B cell (primary cell): Measurements from ENCODE around the gene NEK3. TPM values are rescaled to one million over a fixed set of nuclear protein-coding genes. Genes with fewer than 3 reads are reported as not detected.
A peak's percentile ranks its signal among the peaks of the same experiment; 100 is the strongest.

Experiments used
- ATAC-seq: fragments of 200-7000 bp; cut with Tn5 transposase; one replicate; pipeline ENCODE4 v1.10.0; 2021; ENCODE audit warnings: low read depth, mild to moderate bottlenecking, moderate number of reproducible peaks, moderate library complexity
- CTCF ChIA-PET: fragments of 350-600 bp; sonication (Branson Sonifier 250); formaldehyde crosslinking; loops from one replicate; lab custom pipeline; 2021; ENCODE audit warnings: antibody characterized with exemption, inconsistent platforms; lab: Charles Lee
- POLR2A ChIA-PET: fragments of 350-600 bp; sonication (Branson Sonifier 250); formaldehyde crosslinking; loops from one replicate; lab custom pipeline; 2021; ENCODE audit warnings: antibody characterized with exemption; lab: Charles Lee
- DNase-seq: peaks from one replicate; pipeline ENCODE4 v3.0.0; 2013
- H2AFZ ChIP-seq: 2 replicates; pipeline ENCODE4 v1.6.1; 2012; ENCODE audit warnings: mild to moderate bottlenecking, low read depth, low read length; ENCODE audit not compliant: insufficient read depth, poor library complexity, severe bottlenecking
- H3K27ac ChIP-seq, 2 donors: 1 replicate in 1 of 2; 2 replicates in 1 of 2; pipeline ENCODE4 v1.5.1; 2012 to 2013; ENCODE audit warnings: low read length in 2 of 2, mild to moderate bottlenecking in 2 of 2, moderate library complexity in 1 of 2
- H3K27me3 ChIP-seq, 4 experiments: fragments of 200-600 bp in 1 of 4; sonication (generic) in 1 of 4; replicated peaks in 1 of 4; 1 replicate in 2 of 4; 2 replicates in 2 of 4; pipeline versions ENCODE4 v1.6.1 to v1.7.0; 2013 to 2016; ENCODE audit warnings: low read length in 3 of 4, mild to moderate bottlenecking in 2 of 4, mixed read lengths in 1 of 4, moderate library complexity in 1 of 4; ENCODE audit not compliant: insufficient read depth in 4 of 4, control insufficient read depth in 3 of 4; ENCODE audit errors: control extremely low read depth in 1 of 4
- H3K36me3 ChIP-seq, 2 experiments: replicated peaks in 1 of 2; 1 replicate in 1 of 2; 2 replicates in 1 of 2; pipeline versions ENCODE4 v1.6.1 to v1.7.1; 2013; ENCODE audit warnings: low read length in 1 of 2; ENCODE audit not compliant: insufficient read depth in 2 of 2, control insufficient read depth in 1 of 2; ENCODE audit errors: control extremely low read depth in 1 of 2, extremely low read depth in 1 of 2
- H3K4me1 ChIP-seq, 2 donors: fragments of 200-600 bp in 1 of 2; sonication (generic) in 1 of 2; 1 replicate in 1 of 2; 2 replicates in 1 of 2; pipeline versions ENCODE4 v1.5.1 to v1.6.1; 2013 to 2017; ENCODE audit warnings: low read length in 2 of 2; ENCODE audit not compliant: control insufficient read depth in 2 of 2, insufficient read depth in 2 of 2
- H3K4me2 ChIP-seq: replicated peaks from 2 replicates; pipeline ENCODE3; 2012; ENCODE audit warnings: mild to moderate bottlenecking, low read depth, low read length; ENCODE audit not compliant: poor library complexity, severe bottlenecking
- H3K4me3 ChIP-seq, 5 experiments: fragments of 200-600 bp in 1 of 5; sonication (generic) in 1 of 5; 1 replicate in 3 of 5; 2 replicates in 2 of 5; pipeline versions ENCODE4 v1.5.1 to v1.7.0; 2011 to 2016; ENCODE audit warnings: low read length in 4 of 5, mild to moderate bottlenecking in 4 of 5, low read depth in 2 of 5, control low read depth in 1 of 5, moderate library complexity in 1 of 5; ENCODE audit not compliant: insufficient read depth in 1 of 5; ENCODE audit errors: control extremely low read depth in 1 of 5, extremely low read depth in 1 of 5
- H3K79me2 ChIP-seq: fragments of 200-600 bp; sonication (generic); one replicate; pipeline ENCODE4 v1.6.0; 2016; ENCODE audit warnings: low read length; ENCODE audit not compliant: control insufficient read depth, insufficient read depth
- H3K9ac ChIP-seq: fragments of 200-600 bp; sonication (generic); 2 replicates; pipeline ENCODE4 v1.6.1; 2017; ENCODE audit warnings: mild to moderate bottlenecking, low read length, moderate library complexity
- H3K9me3 ChIP-seq, 3 donors: one replicate each; pipeline versions ENCODE4 v1.6.1 to v1.7.1; 2013; ENCODE audit warnings: low read length in 2 of 3; ENCODE audit not compliant: control insufficient read depth in 2 of 3, insufficient read depth in 1 of 3; ENCODE audit errors: control extremely low read depth in 1 of 3
- H4K20me1 ChIP-seq: 2 replicates; pipeline ENCODE4 v1.6.0; 2012; ENCODE audit warnings: mild to moderate bottlenecking, low read length; ENCODE audit not compliant: insufficient read depth, control insufficient read depth, poor library complexity, severe bottlenecking
- H3K27ac Mint-ChIP-seq: one replicate; pipeline ENCODE4 v1.8.0; 2021; ENCODE audit warnings: mixed read lengths
- H3K27me3 Mint-ChIP-seq: one replicate; pipeline ENCODE4 v1.8.0; 2021; ENCODE audit warnings: mixed read lengths
- H3K4me1 Mint-ChIP-seq: one replicate; pipeline ENCODE4 v1.8.0; 2021; ENCODE audit warnings: mixed read lengths
- H3K4me3 Mint-ChIP-seq: one replicate; pipeline ENCODE4 v1.8.0; 2021; ENCODE audit warnings: mixed read lengths
- H3K9me3 Mint-ChIP-seq: one replicate; pipeline ENCODE4 v1.8.0; 2022; ENCODE audit warnings: mixed read lengths; ENCODE audit not compliant: insufficient read depth
- CTCF ChIP-seq: fragments of 200-600 bp; IDR thresholded peaks from one replicate; pipeline ENCODE4 v1.8.0; 2022; ENCODE audit warnings: antibody characterized with exemption, mild to moderate bottlenecking
- EZH2 ChIP-seq: IDR thresholded peaks from 2 replicates; pipeline ENCODE4 v1.6.1; 2012; ENCODE audit warnings: borderline replicate concordance, low read depth, mild to moderate bottlenecking, moderate library complexity, low read length; ENCODE audit not compliant: insufficient read depth, poor library complexity, severe bottlenecking
- intact Hi-C: fragments of 100-400 bp; cut with micrococcal nuclease; formaldehyde crosslinking; loops from one replicate; pipeline ENCODE4 v1.10.0; 2022
- polyA plus RNA-seq: library from polyadenylated mRNA; depleted of rRNA; stranded (reverse); fragments of >200 nt; gene quantifications from 2 replicates; pipeline ENCODE4 v1.2.3, GENCODE V29; 2012
- total RNA-seq, 2 donors: library from RNA; stranded (reverse); fragments of 120-200 nt in 1 of 2; gene quantifications; 1 replicate in 1 of 2; 2 replicates in 1 of 2; pipeline versions ENCODE4 v1.2.3 to v1.2.4, GENCODE V29; 2013 to 2022

Gene NEK3
- total and polyA plus RNA-seq, 2 donors (not counting 1 experiment from before 2014, with no cell fraction given) = 6.0 to 12.6 TPM

GRCh38 chr13:52136763-52137162 lies 22.6 kb downstream of the NEK3 start:
- Histone ChIP-seq H2AFZ (no peak overlapping the region), H3K27me3 (no peaks in the 10 kb centered on the region), H3K36me3 (no peaks in the 10 kb centered on the region), H3K9ac (no peak overlapping the region), H3K4me2 (no peak overlapping the region), H3K79me2 (no peaks in the 10 kb centered on the region), H3K27ac (no peak overlapping the region), H3K9me3 (no peaks in the 10 kb centered on the region), H3K4me3 (no peak overlapping the region), H4K20me1 (no peaks in the 10 kb centered on the region), H3K4me1 (no peaks in the 10 kb centered on the region)
- ATAC-seq = no peak
- Mint-ChIP-seq H3K4me3 (no peak overlapping the region), H3K9me3 (no peaks in the 10 kb centered on the region), H3K27me3 (no peaks in the 10 kb centered on the region), H3K27ac (no peak overlapping the region), H3K4me1 (no peaks in the 10 kb centered on the region)
- TF ChIP-seq CTCF (no peak), EZH2 (no peak)
- POLR2A ChIA-PET = no interaction called here
- intact Hi-C loops = no loop called here
- CTCF ChIA-PET = interaction anchor here (2.4 kb wide), 1 partner anchor 8 kb away, joined by 9 read pairs; the partner anchor contains the start of gene NEK5
- no peak for DNase-seq

GRCh38 chr13:52130641-52131040 lies 28.8 kb downstream of the NEK3 start:
- no peak for DNase-seq
- no peak overlapping the region for H3K27ac Mint-ChIP-seq
- H2AFZ ChIP-seq = no peak overlapping the region

More at GRCh38 chr13:52130641-52131040, 28.8 kb downstream of the NEK3 start:
- H3K9me3 Mint-ChIP-seq = no peaks in the 10 kb centered on the region
- peak overlapping the region; percentile 14 for H3K4me3 Mint-ChIP-seq
- Histone ChIP-seq H3K4me1 (peaks cover 17 to 18% of the 10 kb centered on the region in 2 donors), H3K36me3 (peaks cover 0 to 2% of the 10 kb centered on the region in 2 experiments), H4K20me1 (no peaks in the 10 kb centered on the region), H3K27ac (no peak overlapping the region), H3K9me3 (no peaks in the 10 kb centered on the region), H3K27me3 (peaks cover 0 to 25% (median 16%) of the 10 kb centered on the region in 4 experiments), H3K4me2 (no peak overlapping the region), H3K9ac (no peak overlapping the region), H3K4me3 (no peak overlapping the region), H3K79me2 (no peaks in the 10 kb centered on the region)
- ChIA-PET CTCF (interaction anchor here (0.7 to 2.0 kb wide), 4 partner anchors 9 to 1005 kb away, joined by 3 to 8 read pairs (median 4); no protein-coding TSS in a partner anchor), POLR2A (no interaction called here)
- TF ChIP-seq EZH2 (no peak), CTCF (no peak)
- peaks cover 16% of the 10 kb centered on the region for H3K4me1 Mint-ChIP-seq
- no peak for ATAC-seq
- intact Hi-C loops = no loop called here
- H3K27me3 Mint-ChIP-seq = peaks cover 19% of the 10 kb centered on the region
